Activated B cell treated with CpG ODN at 0.5 μM for 24 hours (primary cell): ENCODE results near the gene ADGRL4. TPM values are rescaled to one million over a fixed set of nuclear protein-coding genes. Genes with fewer than 3 reads are reported as not detected.

Experiments used
- ATAC-seq: fragments of 200-7000 bp; cut with Tn5 transposase; one replicate; pipeline ENCODE4 v1.10.0; 2021; ENCODE audit warnings: low read depth, mild to moderate bottlenecking, moderate library complexity
- CTCF ChIA-PET: fragments of 350-600 bp; sonication (Branson Sonifier 250); formaldehyde crosslinking; loops from one replicate; lab custom pipeline; 2021; ENCODE audit warnings: antibody characterized with exemption; lab: Charles Lee
- POLR2A ChIA-PET: fragments of 350-600 bp; sonication (Branson Sonifier 250); formaldehyde crosslinking; loops from one replicate; lab custom pipeline; 2021; ENCODE audit warnings: antibody characterized with exemption; lab: Charles Lee
- DNase-seq: peaks from one replicate; pipeline ENCODE4 v3.0.0; 2022
- H3K27ac Mint-ChIP-seq: one replicate; pipeline ENCODE4 v1.8.0; 2020; ENCODE audit warnings: mixed read lengths
- H3K27me3 Mint-ChIP-seq: one replicate; pipeline ENCODE4 v1.8.0; 2021; ENCODE audit warnings: mixed read lengths
- H3K36me3 Mint-ChIP-seq: one replicate; pipeline ENCODE4 v1.8.0; 2021; ENCODE audit warnings: low read depth, mixed read lengths
- H3K4me1 Mint-ChIP-seq: one replicate; pipeline ENCODE4 v1.8.0; 2021; ENCODE audit warnings: mixed read lengths
- H3K4me3 Mint-ChIP-seq: one replicate; pipeline ENCODE4 v1.8.0; 2020; ENCODE audit warnings: mild to moderate bottlenecking, mixed read lengths
- H3K9me3 Mint-ChIP-seq: one replicate; pipeline ENCODE4 v1.8.0; 2020; ENCODE audit warnings: mixed read lengths
- intact Hi-C: fragments of 100-400 bp; cut with micrococcal nuclease; formaldehyde crosslinking; loops from one replicate; pipeline ENCODE4 v1.15.1; 2024
- total RNA-seq: library from RNA; stranded (reverse); gene quantifications from 2 replicates; pipeline ENCODE4 v1.2.3, GENCODE V29; 2022
- TF ChIP-seq, protein P1 (sequence below): fragments of 200-600 bp; IDR thresholded peaks from one replicate; pipeline ENCODE4 v1.8.0; 2022; ENCODE audit warnings: antibody characterized with exemption, mild to moderate bottlenecking

Gene ADGRL4
- total RNA-seq, 1 donor from 2014 or later = not detected

DNA sequence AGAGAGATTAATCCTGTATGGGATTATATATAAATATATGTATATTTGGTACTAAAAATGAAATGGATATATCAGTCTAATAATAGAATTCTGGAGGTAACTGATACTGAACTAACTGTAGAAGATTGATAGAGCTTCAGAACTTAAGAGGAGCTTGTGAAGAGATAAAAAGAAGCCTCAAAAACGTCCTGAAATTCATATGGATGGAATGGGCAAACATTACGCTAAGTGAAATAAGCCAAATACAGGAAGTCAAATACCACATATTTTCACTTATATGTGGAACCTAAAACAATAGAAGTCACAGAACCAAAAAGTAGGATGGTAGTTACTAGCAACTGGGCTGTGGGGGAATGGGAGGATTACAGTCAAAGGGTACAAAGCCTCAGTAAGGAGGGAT, 36.0 kb upstream of the ADGRL4 start:
- DNase-seq = no peak
- POLR2A ChIA-PET = no interaction called here
- Mint-ChIP-seq H3K36me3 (no peaks in the 10 kb centered on the region), H3K4me3 (no peak overlapping the region), H3K27ac (no peak overlapping the region), H3K27me3 (no peaks in the 10 kb centered on the region), H3K4me1 (no peaks in the 10 kb centered on the region), H3K9me3 (peaks cover 12% of the 10 kb centered on the region)
- intact Hi-C loops = no loop called here
- TF ChIP-seq, protein P1, sequence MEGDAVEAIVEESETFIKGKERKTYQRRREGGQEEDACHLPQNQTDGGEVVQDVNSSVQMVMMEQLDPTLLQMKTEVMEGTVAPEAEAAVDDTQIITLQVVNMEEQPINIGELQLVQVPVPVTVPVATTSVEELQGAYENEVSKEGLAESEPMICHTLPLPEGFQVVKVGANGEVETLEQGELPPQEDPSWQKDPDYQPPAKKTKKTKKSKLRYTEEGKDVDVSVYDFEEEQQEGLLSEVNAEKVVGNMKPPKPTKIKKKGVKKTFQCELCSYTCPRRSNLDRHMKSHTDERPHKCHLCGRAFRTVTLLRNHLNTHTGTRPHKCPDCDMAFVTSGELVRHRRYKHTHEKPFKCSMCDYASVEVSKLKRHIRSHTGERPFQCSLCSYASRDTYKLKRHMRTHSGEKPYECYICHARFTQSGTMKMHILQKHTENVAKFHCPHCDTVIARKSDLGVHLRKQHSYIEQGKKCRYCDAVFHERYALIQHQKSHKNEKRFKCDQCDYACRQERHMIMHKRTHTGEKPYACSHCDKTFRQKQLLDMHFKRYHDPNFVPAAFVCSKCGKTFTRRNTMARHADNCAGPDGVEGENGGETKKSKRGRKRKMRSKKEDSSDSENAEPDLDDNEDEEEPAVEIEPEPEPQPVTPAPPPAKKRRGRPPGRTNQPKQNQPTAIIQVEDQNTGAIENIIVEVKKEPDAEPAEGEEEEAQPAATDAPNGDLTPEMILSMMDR = no peak
- ATAC-seq = no peak
- CTCF ChIA-PET = no interaction called here

DNA sequence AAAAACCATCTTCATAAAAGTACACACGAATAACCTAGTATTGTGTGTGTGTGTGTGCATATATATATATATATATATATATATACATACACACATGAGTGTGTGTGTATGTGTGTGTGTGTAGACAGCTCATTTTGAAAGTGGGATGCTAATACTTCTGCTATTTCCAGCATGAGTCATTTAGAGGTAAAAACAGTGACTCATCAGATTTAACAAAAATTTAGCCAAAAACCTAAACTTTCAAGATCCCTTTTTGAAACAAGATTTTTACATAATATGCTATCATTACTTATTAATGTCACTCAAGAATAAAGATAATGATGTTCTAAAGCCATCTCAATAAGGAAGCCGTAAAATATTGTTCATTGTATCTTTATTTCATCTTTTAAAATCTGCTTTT, 35.6 kb upstream of the ADGRL4 start:
- DNase-seq (no peak), ATAC-seq (no peak)
- ChIA-PET CTCF (no interaction called here), POLR2A (no interaction called here)
- no peaks in the 10 kb centered on the region for H3K4me1 Mint-ChIP-seq
- H3K4me3 Mint-ChIP-seq = no peak overlapping the region
- H3K36me3 Mint-ChIP-seq = no peaks in the 10 kb centered on the region
- TF ChIP-seq, protein P1 = no peak
- H3K27me3 Mint-ChIP-seq = no peaks in the 10 kb centered on the region
- H3K9me3 Mint-ChIP-seq = peaks cover 16% of the 10 kb centered on the region
- H3K27ac Mint-ChIP-seq = no peak overlapping the region
- intact Hi-C loops = no loop called here

DNA sequence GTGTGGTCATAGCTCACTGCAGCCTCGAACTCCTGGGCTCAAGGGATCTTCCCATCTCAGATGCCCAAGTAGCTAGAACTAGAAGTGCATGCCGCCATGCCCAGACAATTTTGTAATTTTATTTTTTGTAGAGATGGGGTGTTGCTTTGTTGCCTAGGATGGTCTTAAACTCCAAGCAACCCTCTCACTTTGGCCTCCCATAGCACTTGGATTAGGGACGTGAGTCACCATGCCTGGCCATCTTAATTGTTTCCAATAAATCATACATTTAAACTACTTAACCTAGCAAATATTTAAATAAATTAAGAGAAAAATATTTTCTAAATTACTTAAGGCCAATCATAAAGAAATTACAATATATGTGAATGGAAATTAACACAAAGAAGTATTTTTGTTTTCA, 35.1 kb upstream of the ADGRL4 start:
- TF ChIP-seq, protein P1 = no peak
- ChIA-PET POLR2A (no interaction called here), CTCF (no interaction called here)
- DNase-seq = no peak
- H3K27ac Mint-ChIP-seq = no peak overlapping the region
- no peaks in the 10 kb centered on the region for H3K4me1 Mint-ChIP-seq
- H3K27me3 Mint-ChIP-seq = no peaks in the 10 kb centered on the region
- H3K4me3 Mint-ChIP-seq = no peak overlapping the region
- ATAC-seq = no peak
- peaks cover 20% of the 10 kb centered on the region for H3K9me3 Mint-ChIP-seq
- H3K36me3 Mint-ChIP-seq = no peaks in the 10 kb centered on the region
- intact Hi-C loops = no loop called here

DNA sequence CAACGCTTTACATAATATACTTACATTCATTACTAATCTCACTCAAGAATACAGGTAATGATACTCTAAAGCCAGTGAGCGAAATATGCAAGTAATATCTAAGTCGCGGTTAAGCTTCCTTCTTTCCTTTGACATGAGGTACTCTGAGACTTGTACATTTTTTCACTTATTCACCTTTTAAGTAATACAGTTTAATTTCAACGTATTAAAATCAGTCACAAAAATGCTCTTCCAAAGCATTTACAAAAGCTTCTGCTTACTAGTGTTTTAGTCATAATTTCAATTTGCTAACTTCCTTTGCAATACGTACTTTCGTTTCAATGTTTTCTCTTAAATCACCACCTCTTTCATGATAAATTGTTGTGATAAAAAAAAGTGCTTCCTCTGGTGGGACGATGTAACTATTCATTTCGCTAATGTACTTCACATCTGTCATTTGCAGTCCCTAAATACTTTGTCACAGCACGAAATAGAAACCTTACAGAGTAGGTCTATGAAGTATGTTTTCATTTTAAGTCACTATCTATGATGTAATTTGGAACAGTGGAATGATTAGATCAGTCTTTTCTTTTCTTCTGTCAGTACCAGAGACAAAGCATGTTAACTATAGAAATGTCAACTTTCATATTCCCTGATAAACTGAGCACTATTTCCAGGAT, 34.0 kb upstream of the ADGRL4 start:
- no peaks in the 10 kb centered on the region for H3K4me1 Mint-ChIP-seq
- CTCF ChIA-PET = no interaction called here
- H3K4me3 Mint-ChIP-seq = no peak overlapping the region
- DNase-seq (no peak), ATAC-seq (no peak)
- no peak overlapping the region for H3K27ac Mint-ChIP-seq
- intact Hi-C loops = no loop called here
- no peaks in the 10 kb centered on the region for H3K36me3 Mint-ChIP-seq
- H3K27me3 Mint-ChIP-seq = no peaks in the 10 kb centered on the region
- TF ChIP-seq, protein P1 = no peak
- H3K9me3 Mint-ChIP-seq = peaks cover 25% of the 10 kb centered on the region
- POLR2A ChIA-PET = no interaction called here

DNA sequence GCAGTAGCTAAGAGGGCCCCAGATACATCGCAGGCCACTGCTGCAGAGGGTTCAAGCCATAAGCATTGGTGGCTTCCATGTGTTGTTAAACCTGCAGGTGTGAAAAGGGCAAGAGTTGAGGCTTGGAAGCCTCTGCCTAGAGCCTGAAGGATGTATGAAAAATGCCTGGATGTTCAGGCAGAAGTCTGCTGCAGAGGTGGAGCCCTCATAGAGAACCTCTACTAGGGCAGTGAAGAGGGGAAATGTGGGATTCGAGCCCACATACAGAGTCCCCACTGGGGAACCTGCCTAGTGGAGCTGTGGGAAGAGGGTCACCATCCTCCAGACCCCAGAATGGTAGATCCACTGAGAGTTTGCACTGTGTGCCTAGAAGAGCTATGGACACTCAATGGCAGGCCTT, 30.6 kb upstream of the ADGRL4 start:
- Mint-ChIP-seq H3K27ac (no peak overlapping the region), H3K36me3 (no peaks in the 10 kb centered on the region), H3K9me3 (peaks cover 25% of the 10 kb centered on the region), H3K4me1 (no peaks in the 10 kb centered on the region), H3K4me3 (no peak overlapping the region), H3K27me3 (no peaks in the 10 kb centered on the region)
- CTCF ChIA-PET = no interaction called here
- POLR2A ChIA-PET = no interaction called here
- no peak for ATAC-seq
- TF ChIP-seq, protein P1 = no peak
- intact Hi-C loops = no loop called here
- no peak for DNase-seq
